ENCODE results near the gene CLEC4M.

DNA sequence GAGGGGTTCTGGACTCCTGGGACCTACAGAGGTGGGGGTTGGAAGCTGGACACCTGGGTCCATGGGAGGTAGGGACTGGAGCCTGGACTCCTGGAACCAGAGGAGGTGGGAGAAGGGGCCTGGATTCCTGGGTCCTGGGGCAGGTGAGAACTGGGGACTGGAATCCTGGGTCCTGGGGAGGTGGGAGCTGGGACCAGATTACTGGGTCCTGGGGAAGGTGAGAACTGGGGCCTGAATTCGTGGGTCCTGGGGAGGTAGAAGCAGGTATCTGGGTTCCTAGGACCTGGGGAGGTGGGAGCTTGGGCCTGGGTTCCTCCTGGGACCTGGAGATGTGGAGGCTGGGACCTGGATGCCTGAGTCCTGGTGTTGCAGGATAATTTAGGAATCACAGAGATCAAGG lies 653 bp downstream of the CLEC4M start:
- TF ChIP-seq, protein P1, sequence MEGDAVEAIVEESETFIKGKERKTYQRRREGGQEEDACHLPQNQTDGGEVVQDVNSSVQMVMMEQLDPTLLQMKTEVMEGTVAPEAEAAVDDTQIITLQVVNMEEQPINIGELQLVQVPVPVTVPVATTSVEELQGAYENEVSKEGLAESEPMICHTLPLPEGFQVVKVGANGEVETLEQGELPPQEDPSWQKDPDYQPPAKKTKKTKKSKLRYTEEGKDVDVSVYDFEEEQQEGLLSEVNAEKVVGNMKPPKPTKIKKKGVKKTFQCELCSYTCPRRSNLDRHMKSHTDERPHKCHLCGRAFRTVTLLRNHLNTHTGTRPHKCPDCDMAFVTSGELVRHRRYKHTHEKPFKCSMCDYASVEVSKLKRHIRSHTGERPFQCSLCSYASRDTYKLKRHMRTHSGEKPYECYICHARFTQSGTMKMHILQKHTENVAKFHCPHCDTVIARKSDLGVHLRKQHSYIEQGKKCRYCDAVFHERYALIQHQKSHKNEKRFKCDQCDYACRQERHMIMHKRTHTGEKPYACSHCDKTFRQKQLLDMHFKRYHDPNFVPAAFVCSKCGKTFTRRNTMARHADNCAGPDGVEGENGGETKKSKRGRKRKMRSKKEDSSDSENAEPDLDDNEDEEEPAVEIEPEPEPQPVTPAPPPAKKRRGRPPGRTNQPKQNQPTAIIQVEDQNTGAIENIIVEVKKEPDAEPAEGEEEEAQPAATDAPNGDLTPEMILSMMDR (IDR thresholded peaks at IDR 0.05) = no peak
- no peak for TF ChIP-seq POLR2AphosphoS5 (IDR thresholded peaks at IDR 0.05; ENCODE audit: insufficient read depth in 1 of 2, low read depth in 1 of 2)

All from vagina (tissue), 2 donors.